ENCODE data around the gene ARHGEF12.
A peak's percentile ranks its signal among the peaks of the same experiment; 100 is the strongest.

Gene ARHGEF12, protein sequence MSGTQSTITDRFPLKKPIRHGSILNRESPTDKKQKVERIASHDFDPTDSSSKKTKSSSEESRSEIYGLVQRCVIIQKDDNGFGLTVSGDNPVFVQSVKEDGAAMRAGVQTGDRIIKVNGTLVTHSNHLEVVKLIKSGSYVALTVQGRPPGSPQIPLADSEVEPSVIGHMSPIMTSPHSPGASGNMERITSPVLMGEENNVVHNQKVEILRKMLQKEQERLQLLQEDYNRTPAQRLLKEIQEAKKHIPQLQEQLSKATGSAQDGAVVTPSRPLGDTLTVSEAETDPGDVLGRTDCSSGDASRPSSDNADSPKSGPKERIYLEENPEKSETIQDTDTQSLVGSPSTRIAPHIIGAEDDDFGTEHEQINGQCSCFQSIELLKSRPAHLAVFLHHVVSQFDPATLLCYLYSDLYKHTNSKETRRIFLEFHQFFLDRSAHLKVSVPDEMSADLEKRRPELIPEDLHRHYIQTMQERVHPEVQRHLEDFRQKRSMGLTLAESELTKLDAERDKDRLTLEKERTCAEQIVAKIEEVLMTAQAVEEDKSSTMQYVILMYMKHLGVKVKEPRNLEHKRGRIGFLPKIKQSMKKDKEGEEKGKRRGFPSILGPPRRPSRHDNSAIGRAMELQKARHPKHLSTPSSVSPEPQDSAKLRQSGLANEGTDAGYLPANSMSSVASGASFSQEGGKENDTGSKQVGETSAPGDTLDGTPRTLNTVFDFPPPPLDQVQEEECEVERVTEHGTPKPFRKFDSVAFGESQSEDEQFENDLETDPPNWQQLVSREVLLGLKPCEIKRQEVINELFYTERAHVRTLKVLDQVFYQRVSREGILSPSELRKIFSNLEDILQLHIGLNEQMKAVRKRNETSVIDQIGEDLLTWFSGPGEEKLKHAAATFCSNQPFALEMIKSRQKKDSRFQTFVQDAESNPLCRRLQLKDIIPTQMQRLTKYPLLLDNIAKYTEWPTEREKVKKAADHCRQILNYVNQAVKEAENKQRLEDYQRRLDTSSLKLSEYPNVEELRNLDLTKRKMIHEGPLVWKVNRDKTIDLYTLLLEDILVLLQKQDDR (N-terminal part only)

DNA sequence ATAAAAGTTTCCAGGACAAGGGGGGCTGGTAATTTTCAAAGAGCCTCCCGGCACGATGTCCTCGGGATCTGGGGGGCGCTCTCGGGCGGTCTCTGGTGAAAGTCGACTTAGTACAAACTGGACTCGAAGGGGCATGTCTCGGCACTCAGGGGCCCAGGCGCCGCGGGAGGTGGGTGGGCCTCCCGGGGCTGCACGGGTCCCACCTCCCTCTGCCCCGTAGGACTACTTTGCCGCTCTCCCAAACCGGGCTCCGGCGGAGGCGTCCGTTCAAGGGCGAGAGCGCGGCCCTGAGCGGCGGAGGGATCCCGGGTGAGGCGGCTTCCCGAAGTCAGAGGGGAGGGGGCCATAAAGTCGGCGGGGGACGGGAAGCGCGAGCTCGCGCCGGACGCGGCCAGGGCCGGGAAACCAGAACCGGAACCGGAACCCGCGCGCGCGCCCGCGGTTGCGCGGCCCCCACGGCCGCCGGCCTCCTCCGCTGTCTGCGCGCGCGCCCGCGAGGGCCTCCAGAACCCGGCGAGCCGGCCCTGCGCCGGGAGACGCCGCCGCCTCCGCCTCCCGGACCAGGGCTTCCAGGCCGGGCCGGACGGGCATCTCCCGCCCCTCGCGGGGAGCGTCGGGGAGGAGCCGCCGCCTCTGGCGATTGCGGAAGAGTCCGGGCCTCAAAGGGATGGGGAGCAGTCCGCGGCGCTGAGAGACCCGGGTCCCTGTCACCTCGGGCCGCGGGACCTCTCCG, at the start of gene ARHGEF12:
TSS of gene ARHGEF12 (plus strand) at position 506 of the 733 bp plus-strand sequence. CDS start 831 bp downstream, outside the sequence.
- H3K4me3 ChIP-seq (ENCODE audit: low read length), result peak within 1 kb of the TSS; percentile 69
- DNase-seq (ENCODE audit: low read depth), result peak; percentile 98
- TF ChIP-seq, protein P1, sequence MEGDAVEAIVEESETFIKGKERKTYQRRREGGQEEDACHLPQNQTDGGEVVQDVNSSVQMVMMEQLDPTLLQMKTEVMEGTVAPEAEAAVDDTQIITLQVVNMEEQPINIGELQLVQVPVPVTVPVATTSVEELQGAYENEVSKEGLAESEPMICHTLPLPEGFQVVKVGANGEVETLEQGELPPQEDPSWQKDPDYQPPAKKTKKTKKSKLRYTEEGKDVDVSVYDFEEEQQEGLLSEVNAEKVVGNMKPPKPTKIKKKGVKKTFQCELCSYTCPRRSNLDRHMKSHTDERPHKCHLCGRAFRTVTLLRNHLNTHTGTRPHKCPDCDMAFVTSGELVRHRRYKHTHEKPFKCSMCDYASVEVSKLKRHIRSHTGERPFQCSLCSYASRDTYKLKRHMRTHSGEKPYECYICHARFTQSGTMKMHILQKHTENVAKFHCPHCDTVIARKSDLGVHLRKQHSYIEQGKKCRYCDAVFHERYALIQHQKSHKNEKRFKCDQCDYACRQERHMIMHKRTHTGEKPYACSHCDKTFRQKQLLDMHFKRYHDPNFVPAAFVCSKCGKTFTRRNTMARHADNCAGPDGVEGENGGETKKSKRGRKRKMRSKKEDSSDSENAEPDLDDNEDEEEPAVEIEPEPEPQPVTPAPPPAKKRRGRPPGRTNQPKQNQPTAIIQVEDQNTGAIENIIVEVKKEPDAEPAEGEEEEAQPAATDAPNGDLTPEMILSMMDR (IDR thresholded peaks at IDR 0.05; ENCODE audit: insufficient read depth, low read depth, low read length, missing control alignments), result peak; percentile 27

DNA sequence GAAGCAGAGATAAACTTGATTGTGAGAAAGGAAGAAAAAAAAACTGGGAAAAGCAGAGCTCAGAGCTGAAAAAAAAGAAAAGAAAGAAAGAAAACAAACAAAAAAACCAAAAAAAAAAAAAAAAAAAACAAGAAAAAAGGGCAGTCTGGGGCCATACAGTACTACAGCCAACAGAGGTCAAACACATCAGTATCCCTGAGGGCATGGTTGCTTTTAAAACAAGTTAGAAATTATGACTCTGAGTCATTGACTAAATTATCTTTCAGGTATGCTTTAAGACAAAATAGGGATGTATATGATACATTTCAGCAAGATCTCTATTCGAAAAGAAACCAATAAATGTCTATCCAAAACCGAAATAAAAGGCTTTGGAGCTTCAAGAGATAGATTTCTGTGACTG, 48.2 kb upstream of the ARHGEF12 start:
- TF ChIP-seq, protein P1 (IDR thresholded peaks at IDR 0.05; ENCODE audit: insufficient read depth, low read depth, low read length, missing control alignments), result no peak
- DNase-seq (ENCODE audit: low read depth), result peak; percentile 29
- no peak overlapping the region for H3K4me3 ChIP-seq (ENCODE audit: low read length)

DNA sequence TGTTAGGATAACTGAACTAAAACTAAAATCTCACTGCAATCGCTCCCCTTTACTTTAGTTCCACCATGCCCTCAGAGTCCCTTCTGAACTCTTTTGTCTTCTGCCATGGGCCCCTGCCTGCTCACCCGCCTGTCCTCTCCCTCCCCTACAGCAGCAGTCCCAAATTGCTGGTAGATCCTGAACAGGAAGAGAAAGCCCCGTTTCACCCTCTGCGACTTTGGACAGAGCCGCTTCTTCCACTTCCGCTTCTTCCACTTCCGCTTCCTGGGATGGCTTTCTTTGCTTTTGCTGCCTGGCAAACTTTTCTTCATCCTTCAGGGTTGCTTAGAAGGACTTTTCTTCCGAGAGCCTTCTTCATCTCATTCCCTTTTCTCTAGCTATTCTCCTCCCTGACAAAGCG, 46.8 kb upstream of the ARHGEF12 start:
- H3K4me3 ChIP-seq (ENCODE audit: low read length), result no peak overlapping the region
- no peak for DNase-seq (ENCODE audit: low read depth)
- TF ChIP-seq, protein P1 (IDR thresholded peaks at IDR 0.05; ENCODE audit: insufficient read depth, low read depth, low read length, missing control alignments), result no peak

DNA sequence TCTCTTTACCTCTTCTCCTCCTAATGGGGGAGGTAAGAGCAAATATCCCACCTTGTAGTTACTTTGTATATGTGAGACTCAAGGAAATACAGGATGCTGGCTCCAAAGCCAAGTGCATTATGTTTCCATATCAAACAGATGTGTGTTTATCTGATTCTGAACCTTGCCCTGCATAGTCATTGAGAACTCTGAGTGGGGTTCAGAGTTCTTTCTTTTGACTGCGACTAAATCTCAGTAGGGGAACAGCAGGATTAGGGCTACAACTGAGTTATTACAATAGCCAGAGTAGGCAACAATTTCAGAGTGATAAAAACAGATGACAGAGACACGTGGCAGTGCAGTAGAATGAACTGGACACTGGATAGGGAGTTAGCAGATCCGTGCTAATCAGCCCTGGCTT, 45.3 kb upstream of the ARHGEF12 start:
- TF ChIP-seq, protein P1 (IDR thresholded peaks at IDR 0.05; ENCODE audit: insufficient read depth, low read depth, low read length, missing control alignments), result no peak
- no peak overlapping the region for H3K4me3 ChIP-seq (ENCODE audit: low read length)
- no peak for DNase-seq (ENCODE audit: low read depth)

DNA sequence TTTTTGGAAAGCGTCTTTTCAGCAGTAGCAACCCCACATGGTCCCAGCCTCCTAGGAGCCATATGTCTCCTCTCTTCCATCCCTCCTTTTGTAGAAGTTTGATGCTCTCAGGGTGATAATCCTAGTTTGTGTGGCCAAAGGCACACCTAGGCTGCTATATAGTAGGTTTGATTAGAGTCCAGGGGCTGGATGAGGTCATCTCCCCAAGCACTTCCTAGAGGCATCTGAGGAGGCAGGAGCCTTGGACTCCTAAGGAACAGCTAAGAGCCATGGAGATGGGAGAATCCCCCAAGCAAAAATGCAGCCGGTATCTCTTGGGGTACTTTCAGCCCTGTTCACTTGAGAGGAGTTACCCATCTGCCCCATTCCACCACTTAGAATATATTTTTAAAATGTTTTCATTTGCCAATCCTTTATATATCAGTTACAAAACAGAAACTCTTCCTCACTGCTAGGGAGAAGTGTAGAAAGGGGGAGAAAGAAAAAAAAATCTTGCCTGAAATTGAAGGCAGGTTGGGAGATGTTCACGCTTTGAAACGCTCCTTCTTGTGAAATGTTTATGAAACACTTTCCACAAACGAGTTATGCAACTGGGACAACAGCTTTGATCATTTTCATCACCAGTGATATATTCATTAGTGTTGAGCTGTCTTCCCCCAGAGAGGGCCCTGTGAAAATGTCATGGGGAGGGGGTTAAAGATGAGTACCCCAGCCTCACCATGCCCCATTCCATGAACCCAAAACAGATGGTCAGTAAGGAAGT, 43.0 kb upstream of the ARHGEF12 start:
- H3K4me3 ChIP-seq (ENCODE audit: low read length), result no peak overlapping the region
- DNase-seq (ENCODE audit: low read depth), result peak; percentile 64
- TF ChIP-seq, protein P1 (IDR thresholded peaks at IDR 0.05; ENCODE audit: insufficient read depth, low read depth, low read length, missing control alignments), result no peak

DNA sequence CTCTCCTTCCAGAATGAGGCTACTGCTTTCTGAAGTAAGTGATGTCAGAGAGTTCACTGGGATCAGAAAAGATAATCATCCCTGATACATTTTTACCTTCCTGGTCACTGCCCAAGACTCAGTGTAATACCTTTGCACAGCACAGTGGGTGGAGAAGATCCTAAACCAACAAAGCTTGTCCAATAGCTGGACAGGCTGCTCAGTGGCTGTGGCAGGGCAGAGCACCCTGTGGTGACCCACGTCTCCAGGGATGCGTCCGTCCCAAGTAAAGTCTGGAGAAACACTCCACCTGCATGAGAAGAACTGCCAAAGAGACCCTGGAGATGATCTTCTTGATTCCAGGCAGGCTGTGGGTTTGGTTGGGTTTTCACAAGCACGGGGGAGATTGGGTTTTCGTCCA, 42.1 kb upstream of the ARHGEF12 start:
- no peak overlapping the region for H3K4me3 ChIP-seq (ENCODE audit: low read length)
- TF ChIP-seq, protein P1 (IDR thresholded peaks at IDR 0.05; ENCODE audit: insufficient read depth, low read depth, low read length, missing control alignments), result no peak
- no peak for DNase-seq (ENCODE audit: low read depth)
